ENCODE data around the gene CACNA1E.

Gene CACNA1E

DNA sequence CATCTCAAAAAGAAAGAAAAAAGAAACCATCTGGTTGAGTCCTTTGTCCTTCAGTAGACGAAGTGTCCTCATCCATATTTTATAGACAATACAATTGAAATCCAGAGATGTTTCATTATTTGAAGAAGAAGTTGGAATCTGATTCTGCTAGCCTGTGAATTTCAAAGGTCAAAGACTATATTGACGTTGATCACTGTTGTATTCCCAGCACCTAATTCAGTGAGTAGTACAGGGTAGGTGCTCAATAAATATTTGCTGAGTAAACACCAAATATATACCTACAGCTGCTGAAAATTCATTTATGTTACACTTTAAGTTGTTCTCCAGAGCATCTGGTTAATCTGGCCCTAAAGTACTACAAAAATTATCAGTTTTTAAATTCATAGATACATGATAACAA is 135.2 kb downstream of the CACNA1E start:
- Histone ChIP-seq H3K9ac (ENCODE audit: low read length) (no peak overlapping the region), H3K4me1 (ENCODE audit: control insufficient read depth, low read depth, low read length) (no peaks in the 10 kb centered on the region), H3K27ac (ENCODE audit: low read length) (no peak overlapping the region), H3K4me3 (ENCODE audit: low read length) (no peak overlapping the region), H3K36me3 (ENCODE audit: control insufficient read depth, low read depth, low read length) (no peaks in the 10 kb centered on the region), H3K9me3 (ENCODE audit: control insufficient read depth, low read depth, low read length) (no peaks in the 10 kb centered on the region), H3K27me3 (ENCODE audit: control insufficient read depth, insufficient read depth, low read length) (no peaks in the 10 kb centered on the region)

DNA sequence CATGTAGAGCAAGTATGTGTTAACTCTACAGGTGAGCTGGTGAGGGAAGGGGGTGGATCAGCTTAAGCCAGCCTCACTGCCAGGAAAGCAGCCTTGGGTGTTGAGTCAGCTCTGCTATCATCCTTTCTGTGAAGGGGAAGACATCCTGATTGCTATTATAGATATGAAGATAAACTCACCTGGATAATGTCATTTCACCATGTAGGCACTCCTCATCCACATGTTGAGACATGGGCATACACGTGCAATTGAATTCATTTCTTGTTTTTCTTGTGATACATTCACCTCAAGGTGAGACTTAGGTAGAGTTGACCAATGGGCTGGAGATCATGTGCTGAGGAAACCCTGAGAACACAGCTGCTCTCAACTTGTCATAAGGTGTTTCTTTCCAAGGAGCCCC is 136.9 kb downstream of the CACNA1E start:
- no peaks in the 10 kb centered on the region for H3K27me3 ChIP-seq (ENCODE audit: control insufficient read depth, insufficient read depth, low read length)
- no peaks in the 10 kb centered on the region for H3K9me3 ChIP-seq (ENCODE audit: control insufficient read depth, low read depth, low read length)
- H3K36me3 ChIP-seq (ENCODE audit: control insufficient read depth, low read depth, low read length) = no peaks in the 10 kb centered on the region
- H3K9ac ChIP-seq (ENCODE audit: low read length) = no peak overlapping the region
- no peak overlapping the region for H3K27ac ChIP-seq (ENCODE audit: low read length)
- no peak overlapping the region for H3K4me3 ChIP-seq (ENCODE audit: low read length)
- no peaks in the 10 kb centered on the region for H3K4me1 ChIP-seq (ENCODE audit: control insufficient read depth, low read depth, low read length)

DNA sequence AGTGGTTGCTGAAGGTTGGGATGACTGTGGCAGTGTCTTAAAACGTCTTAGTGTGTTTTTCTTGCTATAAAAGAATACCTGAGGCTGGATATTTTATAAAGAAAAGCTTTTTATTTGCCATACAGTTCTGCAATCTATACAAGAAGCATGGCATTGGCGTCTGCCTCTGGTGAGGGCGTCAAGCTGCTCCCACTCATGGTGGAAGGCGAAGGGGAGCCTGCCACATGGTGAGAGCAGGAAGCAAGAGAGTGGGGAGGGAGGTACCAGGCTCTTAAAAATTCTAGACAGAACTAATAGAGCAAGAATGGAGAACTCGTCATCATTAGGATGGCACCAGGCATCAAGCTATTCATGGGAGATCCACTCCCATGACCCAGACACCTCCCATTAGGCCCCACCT is 140.5 kb downstream of the CACNA1E start:
- Histone ChIP-seq H3K9ac (ENCODE audit: low read length) (no peak overlapping the region), H3K27me3 (ENCODE audit: control insufficient read depth, insufficient read depth, low read length) (no peaks in the 10 kb centered on the region), H3K4me1 (ENCODE audit: control insufficient read depth, low read depth, low read length) (no peaks in the 10 kb centered on the region), H3K27ac (ENCODE audit: low read length) (no peak overlapping the region), H3K9me3 (ENCODE audit: control insufficient read depth, low read depth, low read length) (no peaks in the 10 kb centered on the region), H3K36me3 (ENCODE audit: control insufficient read depth, low read depth, low read length) (no peaks in the 10 kb centered on the region), H3K4me3 (ENCODE audit: low read length) (no peak overlapping the region)

DNA sequence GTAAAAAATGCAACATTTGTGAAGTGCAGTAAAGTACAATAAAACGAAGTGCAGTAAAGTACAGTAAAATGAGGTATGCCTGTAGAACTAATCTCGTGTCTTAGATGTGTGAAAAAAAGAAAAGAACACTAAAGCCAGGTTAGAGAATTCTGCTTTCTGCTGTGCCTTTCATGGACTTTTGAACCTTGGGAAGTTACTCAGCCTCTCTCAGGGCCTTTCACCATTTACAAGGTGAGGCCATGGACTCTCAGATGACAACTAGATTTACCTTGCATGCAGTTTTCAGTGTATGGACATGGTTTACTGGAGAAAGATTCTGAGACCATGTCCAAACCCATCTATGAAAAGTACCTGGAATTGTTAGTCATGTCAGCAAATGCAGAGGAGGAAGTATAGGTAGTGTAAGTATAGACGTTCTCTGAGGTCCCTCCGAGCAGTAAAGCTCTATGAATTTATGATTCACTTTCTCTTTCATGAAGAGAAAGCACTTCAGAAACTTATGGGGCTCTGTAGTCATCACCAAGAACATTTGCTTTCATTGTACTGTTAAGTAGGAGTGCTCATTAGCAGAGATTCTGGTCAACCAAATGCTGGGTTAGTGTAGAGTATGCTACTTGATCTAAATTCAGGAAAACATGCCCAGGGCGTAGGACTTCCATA is 143.1 kb downstream of the CACNA1E start:
- H3K4me3 ChIP-seq (ENCODE audit: low read length) = no peak overlapping the region
- H3K27me3 ChIP-seq (ENCODE audit: control insufficient read depth, insufficient read depth, low read length) = no peaks in the 10 kb centered on the region
- no peak overlapping the region for H3K27ac ChIP-seq (ENCODE audit: low read length)
- H3K9ac ChIP-seq (ENCODE audit: low read length) = no peak overlapping the region
- H3K36me3 ChIP-seq (ENCODE audit: control insufficient read depth, low read depth, low read length) = no peaks in the 10 kb centered on the region
- H3K4me1 ChIP-seq (ENCODE audit: control insufficient read depth, low read depth, low read length) = no peaks in the 10 kb centered on the region
- H3K9me3 ChIP-seq (ENCODE audit: control insufficient read depth, low read depth, low read length) = no peaks in the 10 kb centered on the region

DNA sequence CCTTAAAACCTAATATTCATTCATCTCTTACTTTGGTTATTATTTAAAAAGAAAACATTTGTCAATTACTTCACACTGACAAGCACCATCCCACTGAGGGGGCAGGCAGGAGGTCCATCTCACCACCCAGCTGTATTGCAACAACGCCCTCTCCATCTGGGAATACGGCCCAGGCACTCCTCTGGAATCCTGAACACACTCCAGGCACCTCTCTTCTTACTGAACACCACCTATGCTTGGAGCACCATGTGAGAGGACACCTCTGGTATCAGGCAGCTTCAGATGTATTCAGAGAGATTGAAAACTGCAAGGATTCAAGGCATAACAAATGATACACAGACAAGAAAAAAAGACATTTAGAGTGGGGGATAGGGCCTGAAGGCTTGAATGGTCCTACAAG is 147.1 kb downstream of the CACNA1E start:
- H3K36me3 ChIP-seq (ENCODE audit: control insufficient read depth, low read depth, low read length) = no peaks in the 10 kb centered on the region
- no peaks in the 10 kb centered on the region for H3K27me3 ChIP-seq (ENCODE audit: control insufficient read depth, insufficient read depth, low read length)
- no peaks in the 10 kb centered on the region for H3K9me3 ChIP-seq (ENCODE audit: control insufficient read depth, low read depth, low read length)
- no peak overlapping the region for H3K4me3 ChIP-seq (ENCODE audit: low read length)
- no peaks in the 10 kb centered on the region for H3K4me1 ChIP-seq (ENCODE audit: control insufficient read depth, low read depth, low read length)
- no peak overlapping the region for H3K27ac ChIP-seq (ENCODE audit: low read length)
- no peak overlapping the region for H3K9ac ChIP-seq (ENCODE audit: low read length)

DNA sequence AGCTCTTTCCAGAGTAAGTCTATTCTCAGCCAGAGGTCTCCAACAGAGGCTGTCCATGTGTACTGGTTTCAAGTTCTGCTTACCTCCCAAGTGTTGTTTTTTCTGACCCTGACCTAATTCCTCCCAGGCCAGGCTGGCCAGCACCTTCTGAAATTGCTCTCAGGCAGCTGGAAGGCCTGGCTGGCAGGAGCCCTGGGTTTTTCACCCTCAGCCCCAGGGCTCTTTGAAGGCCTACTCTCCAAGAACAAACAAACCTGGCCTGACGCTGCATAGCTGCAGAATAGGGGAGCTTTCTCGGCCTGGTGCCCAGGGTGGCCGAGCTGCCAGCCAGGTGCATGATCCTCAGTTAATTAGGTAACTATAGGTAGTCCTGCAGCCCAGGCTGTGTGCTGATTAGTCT is 147.5 kb downstream of the CACNA1E start:
- no peaks in the 10 kb centered on the region for H3K27me3 ChIP-seq (ENCODE audit: control insufficient read depth, insufficient read depth, low read length)
- no peaks in the 10 kb centered on the region for H3K9me3 ChIP-seq (ENCODE audit: control insufficient read depth, low read depth, low read length)
- H3K27ac ChIP-seq (ENCODE audit: low read length) = no peak overlapping the region
- H3K9ac ChIP-seq (ENCODE audit: low read length) = no peak overlapping the region
- H3K4me3 ChIP-seq (ENCODE audit: low read length) = no peak overlapping the region
- no peaks in the 10 kb centered on the region for H3K4me1 ChIP-seq (ENCODE audit: control insufficient read depth, low read depth, low read length)
- no peaks in the 10 kb centered on the region for H3K36me3 ChIP-seq (ENCODE audit: control insufficient read depth, low read depth, low read length)

DNA sequence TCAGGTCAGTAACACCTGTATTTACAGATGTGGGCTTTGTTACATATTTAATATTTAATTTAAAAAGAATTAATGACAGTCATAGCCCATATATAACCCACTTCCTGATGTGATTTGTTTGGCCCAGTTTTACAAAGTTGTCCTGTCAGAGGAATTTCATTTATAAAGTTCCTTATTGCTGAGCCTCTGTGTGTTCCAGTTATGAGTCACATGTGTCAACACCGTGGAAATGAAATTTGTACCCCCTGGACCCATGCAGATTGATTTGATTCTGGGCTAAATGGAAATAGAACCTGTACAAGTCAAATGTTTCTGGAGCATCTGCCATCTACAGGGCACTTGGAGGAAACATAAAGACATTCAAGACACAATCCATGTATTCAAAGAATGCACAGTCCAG is 149.2 kb downstream of the CACNA1E start:
- Histone ChIP-seq H3K4me3 (ENCODE audit: low read length) (no peak overlapping the region), H3K9me3 (ENCODE audit: control insufficient read depth, low read depth, low read length) (no peaks in the 10 kb centered on the region), H3K4me1 (ENCODE audit: control insufficient read depth, low read depth, low read length) (no peaks in the 10 kb centered on the region), H3K9ac (ENCODE audit: low read length) (no peak overlapping the region), H3K36me3 (ENCODE audit: control insufficient read depth, low read depth, low read length) (no peaks in the 10 kb centered on the region), H3K27me3 (ENCODE audit: control insufficient read depth, insufficient read depth, low read length) (no peaks in the 10 kb centered on the region), H3K27ac (ENCODE audit: low read length) (no peak overlapping the region)

DNA sequence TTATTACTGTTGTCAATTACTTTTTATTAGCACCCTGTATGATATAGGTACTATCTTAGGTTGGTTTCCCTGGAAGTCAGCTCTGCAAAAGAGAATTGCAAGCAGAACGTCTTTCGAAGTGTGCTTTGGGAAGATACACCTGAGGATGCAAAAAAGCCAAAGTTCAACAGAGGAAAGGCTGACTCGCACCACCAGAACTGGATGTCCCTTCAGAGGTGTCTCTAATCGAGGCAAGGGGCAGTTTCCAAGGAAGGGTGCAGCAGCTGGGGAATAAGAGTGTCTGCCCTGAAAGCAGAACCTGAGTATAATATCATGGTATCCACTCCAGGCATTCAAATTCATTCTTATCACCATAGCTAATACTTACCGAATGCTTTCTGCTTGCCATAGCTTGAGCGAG is 149.6 kb downstream of the CACNA1E start:
- H3K27me3 ChIP-seq (ENCODE audit: control insufficient read depth, insufficient read depth, low read length) = no peaks in the 10 kb centered on the region
- no peaks in the 10 kb centered on the region for H3K36me3 ChIP-seq (ENCODE audit: control insufficient read depth, low read depth, low read length)
- H3K27ac ChIP-seq (ENCODE audit: low read length) = no peak overlapping the region
- H3K9me3 ChIP-seq (ENCODE audit: control insufficient read depth, low read depth, low read length) = no peaks in the 10 kb centered on the region
- no peaks in the 10 kb centered on the region for H3K4me1 ChIP-seq (ENCODE audit: control insufficient read depth, low read depth, low read length)
- H3K4me3 ChIP-seq (ENCODE audit: low read length) = no peak overlapping the region
- H3K9ac ChIP-seq (ENCODE audit: low read length) = no peak overlapping the region

DNA sequence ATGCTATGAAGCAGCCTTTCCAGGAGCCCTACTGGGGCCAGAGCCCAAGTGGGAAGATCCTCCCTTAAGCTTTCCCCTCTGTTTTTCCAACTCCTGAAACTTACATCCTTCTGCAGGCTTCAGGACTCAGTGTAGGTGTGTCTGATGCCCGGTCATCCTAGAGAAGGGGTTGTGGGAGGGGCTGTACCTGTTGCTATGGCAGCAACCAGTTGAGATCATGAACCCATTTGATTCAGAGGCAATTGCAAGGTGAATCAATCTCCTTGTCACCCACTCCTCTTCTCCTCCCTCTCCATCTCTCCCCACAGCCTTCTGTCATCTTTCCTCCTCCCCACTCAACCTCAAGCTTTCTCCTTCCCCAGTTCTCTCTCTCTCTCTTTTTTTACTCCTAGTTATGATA is 151.8 kb downstream of the CACNA1E start:
- H3K4me1 ChIP-seq (ENCODE audit: control insufficient read depth, low read depth, low read length) = no peaks in the 10 kb centered on the region
- no peak overlapping the region for H3K4me3 ChIP-seq (ENCODE audit: low read length)
- no peaks in the 10 kb centered on the region for H3K27me3 ChIP-seq (ENCODE audit: control insufficient read depth, insufficient read depth, low read length)
- no peaks in the 10 kb centered on the region for H3K36me3 ChIP-seq (ENCODE audit: control insufficient read depth, low read depth, low read length)
- no peak overlapping the region for H3K9ac ChIP-seq (ENCODE audit: low read length)
- no peak overlapping the region for H3K27ac ChIP-seq (ENCODE audit: low read length)
- H3K9me3 ChIP-seq (ENCODE audit: control insufficient read depth, low read depth, low read length) = no peaks in the 10 kb centered on the region

DNA sequence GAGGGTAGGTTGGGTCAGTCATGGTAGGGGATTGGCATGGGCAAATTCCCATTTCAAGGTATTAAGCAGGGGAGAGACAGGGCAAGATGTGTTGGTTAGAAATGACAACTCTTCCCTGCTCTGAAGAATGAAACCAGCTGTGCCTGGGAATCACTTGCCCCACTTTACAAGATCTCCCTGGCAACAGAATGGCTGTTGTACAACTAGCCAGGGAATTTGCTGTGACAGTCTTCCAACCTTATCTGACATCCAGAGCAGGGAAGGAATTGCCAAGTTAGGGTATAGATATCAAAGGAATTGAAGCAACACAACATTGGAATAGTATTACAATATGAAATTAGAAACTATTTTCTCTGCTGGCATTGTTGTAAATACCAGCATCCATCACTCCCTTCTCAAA is 154.7 kb downstream of the CACNA1E start:
- H3K4me3 ChIP-seq (ENCODE audit: low read length) = no peak overlapping the region
- no peaks in the 10 kb centered on the region for H3K4me1 ChIP-seq (ENCODE audit: control insufficient read depth, low read depth, low read length)
- H3K27me3 ChIP-seq (ENCODE audit: control insufficient read depth, insufficient read depth, low read length) = no peaks in the 10 kb centered on the region
- H3K36me3 ChIP-seq (ENCODE audit: control insufficient read depth, low read depth, low read length) = no peaks in the 10 kb centered on the region
- H3K27ac ChIP-seq (ENCODE audit: low read length) = no peak overlapping the region
- H3K9ac ChIP-seq (ENCODE audit: low read length) = no peak overlapping the region
- H3K9me3 ChIP-seq (ENCODE audit: control insufficient read depth, low read depth, low read length) = no peaks in the 10 kb centered on the region

DNA sequence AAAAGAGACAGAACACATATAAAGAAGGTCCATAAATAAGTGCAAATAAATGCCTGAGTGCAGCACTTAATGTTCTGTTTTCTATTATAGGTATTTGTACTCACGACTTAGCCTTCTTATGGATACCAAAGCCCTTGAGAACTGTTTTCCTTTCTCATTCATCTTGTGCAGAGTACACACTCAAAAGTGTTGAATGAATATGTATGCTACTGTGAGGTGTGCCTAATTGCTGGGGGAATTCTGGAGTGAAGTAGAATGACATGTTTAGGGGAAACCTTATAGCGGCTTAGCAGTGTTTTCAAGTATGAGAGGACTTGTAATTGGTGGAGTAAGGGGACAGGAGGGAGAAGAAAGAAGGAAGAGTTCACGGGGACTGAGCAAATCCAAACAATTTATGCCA is 157.6 kb downstream of the CACNA1E start:
- no peak overlapping the region for H3K27ac ChIP-seq (ENCODE audit: low read length)
- no peaks in the 10 kb centered on the region for H3K9me3 ChIP-seq (ENCODE audit: control insufficient read depth, low read depth, low read length)
- H3K36me3 ChIP-seq (ENCODE audit: control insufficient read depth, low read depth, low read length) = no peaks in the 10 kb centered on the region

DNA sequence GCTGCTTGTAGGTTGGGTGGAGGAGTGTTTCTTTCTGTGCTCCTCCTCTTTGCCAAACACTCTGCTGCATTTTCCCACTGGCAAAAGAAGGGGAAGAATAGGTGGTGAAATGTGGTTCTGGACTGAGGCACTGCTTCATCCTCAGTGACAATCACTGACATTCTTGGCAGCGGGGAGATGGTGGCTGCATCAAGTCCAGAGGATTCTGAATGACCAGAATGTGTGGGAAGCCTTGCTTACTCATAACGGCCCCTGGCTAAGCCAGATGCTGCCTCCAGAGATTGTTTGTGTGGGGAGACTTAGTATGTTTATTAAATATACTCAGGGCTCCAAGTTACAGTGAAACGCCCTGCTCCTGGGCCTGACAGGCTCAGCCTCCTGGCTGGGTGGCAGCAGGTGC is 160.3 kb downstream of the CACNA1E start:
- Histone ChIP-seq H3K9me3 (ENCODE audit: control insufficient read depth, low read depth, low read length) (no peaks in the 10 kb centered on the region), H3K27ac (ENCODE audit: low read length) (no peak overlapping the region), H3K36me3 (ENCODE audit: control insufficient read depth, low read depth, low read length) (no peaks in the 10 kb centered on the region), H3K9ac (ENCODE audit: low read length) (no peak overlapping the region), H3K4me1 (ENCODE audit: control insufficient read depth, low read depth, low read length) (no peaks in the 10 kb centered on the region), H3K27me3 (ENCODE audit: control insufficient read depth, insufficient read depth, low read length) (no peaks in the 10 kb centered on the region), H3K4me3 (ENCODE audit: low read length) (no peak overlapping the region)

More for the DNA sequence above, 157.6 kb downstream of the CACNA1E start:
- no peaks in the 10 kb centered on the region for H3K27me3 ChIP-seq (ENCODE audit: control insufficient read depth, insufficient read depth, low read length)
- H3K9ac ChIP-seq (ENCODE audit: low read length) = no peak overlapping the region
- H3K4me1 ChIP-seq (ENCODE audit: control insufficient read depth, low read depth, low read length) = no peaks in the 10 kb centered on the region
- no peak overlapping the region for H3K4me3 ChIP-seq (ENCODE audit: low read length)
